WTC11 (cell line): ENCODE results near the gene XCL1.

ENCODE experiments used
- ATF6 ChIP-seq: sonication (generic); formaldehyde crosslinking; IDR thresholded peaks from 2 replicates; pipeline ENCODE4 v1.8.1; 2023; ENCODE audit warnings: mild to moderate bottlenecking, missing genetic modification reagents
- CTCF ChIP-seq: fragments of 200-600 bp; IDR thresholded peaks from 2 replicates; pipeline ENCODE4 v1.8.0; 2022; ENCODE audit warnings: antibody characterized with exemption
- E2F1 ChIP-seq: sonication (generic); formaldehyde crosslinking; IDR thresholded peaks from 2 replicates; pipeline ENCODE4 v1.8.0; 2022; ENCODE audit warnings: mild to moderate bottlenecking, missing genetic modification reagents
- ERG ChIP-seq: fragments of 250-450 bp; sonication (Bioruptor Pico); IDR thresholded peaks from 2 replicates; pipeline ENCODE4 v1.8.0; 2021; ENCODE audit warnings: mild to moderate bottlenecking
- JUN ChIP-seq: sonication (generic); formaldehyde crosslinking; IDR thresholded peaks from 2 replicates; pipeline ENCODE4 v1.8.0; 2023; ENCODE audit warnings: mild to moderate bottlenecking, missing genetic modification reagents
- MAX ChIP-seq: sonication (generic); formaldehyde crosslinking; IDR thresholded peaks from 2 replicates; pipeline ENCODE4 v1.8.0; 2022; ENCODE audit warnings: mild to moderate bottlenecking, missing genetic modification reagents
- RELA ChIP-seq: sonication (generic); formaldehyde crosslinking; IDR thresholded peaks from 2 replicates; pipeline ENCODE4 v1.8.1; 2022; ENCODE audit warnings: missing genetic modification reagents, mild to moderate bottlenecking, borderline replicate concordance
- SMAD3 ChIP-seq: sonication (generic); formaldehyde crosslinking; IDR thresholded peaks from 2 replicates; pipeline ENCODE4 v1.8.0; 2022; ENCODE audit warnings: missing genetic modification reagents, mild to moderate bottlenecking, borderline replicate concordance
- SMAD4 ChIP-seq: sonication (generic); formaldehyde crosslinking; IDR thresholded peaks from 2 replicates; pipeline ENCODE4 v1.8.0; 2022; ENCODE audit warnings: mild to moderate bottlenecking, missing genetic modification reagents
- TCF7 ChIP-seq: sonication (generic); formaldehyde crosslinking; IDR thresholded peaks from 2 replicates; pipeline ENCODE4 v1.8.0; 2022; ENCODE audit warnings: mild to moderate bottlenecking, low read depth, missing genetic modification reagents, moderate library complexity
- TEAD1 ChIP-seq: sonication (generic); formaldehyde crosslinking; IDR thresholded peaks from 2 replicates; pipeline ENCODE4 v1.8.0; 2022; ENCODE audit warnings: mild to moderate bottlenecking, missing genetic modification reagents
- ZBTB21 ChIP-seq: sonication (generic); formaldehyde crosslinking; IDR thresholded peaks from 2 replicates; pipeline ENCODE4 v1.8.1; 2023; ENCODE audit warnings: mild to moderate bottlenecking, missing genetic modification reagents, borderline replicate concordance
- ZNF138 ChIP-seq: sonication (generic); formaldehyde crosslinking; conservative IDR thresholded peaks from 2 replicates; pipeline ENCODE4 v1.8.1; 2022; ENCODE audit warnings: mild to moderate bottlenecking, moderate library complexity, missing genetic modification reagents
- ZNF671 ChIP-seq: fragments of 250-450 bp; sonication (Bioruptor Pico); IDR thresholded peaks from 2 replicates; pipeline ENCODE4 v1.8.0; 2021; ENCODE audit warnings: mild to moderate bottlenecking

- TF ChIP-seq ZBTB21: no peak
- no peak for TF ChIP-seq CTCF
- no peak for TF ChIP-seq SMAD3
- no peak for TF ChIP-seq ZNF671 (CRISPR knock-in tag)
- TF ChIP-seq ATF6 (CRISPR knock-in tag): no peak
- TF ChIP-seq E2F1 (CRISPR knock-in tag): no peak
- TF ChIP-seq SMAD4: no peak
- TF ChIP-seq TEAD1 (CRISPR knock-in tag): no peak
- TF ChIP-seq ERG (CRISPR knock-in tag): no peak
- TF ChIP-seq JUN (CRISPR knock-in tag): no peak
- TF ChIP-seq RELA: no peak
- no peak for TF ChIP-seq TCF7 (CRISPR knock-in tag)
- TF ChIP-seq MAX (CRISPR knock-in tag): no peak
- TF ChIP-seq ZNF138: no peak
These were observed 15.3 kb downstream of the XCL1 start for GRCh38 chr1:168591641-168592250.
